NB4 (cell line): ENCODE results near the gene SNRK.

Source experiments
- POLR2A ChIP-seq: IDR thresholded peaks from 2 replicates; pipeline ENCODE4 v1.6.1; 2011; ENCODE audit warnings: mild to moderate bottlenecking; ENCODE audit not compliant: insufficient read length; ENCODE audit errors: extremely low read depth
- TF ChIP-seq, protein P1 (sequence below): IDR thresholded peaks from 2 replicates; pipeline ENCODE4 v1.6.1; 2011; ENCODE audit warnings: low read depth, low read length

DNA sequence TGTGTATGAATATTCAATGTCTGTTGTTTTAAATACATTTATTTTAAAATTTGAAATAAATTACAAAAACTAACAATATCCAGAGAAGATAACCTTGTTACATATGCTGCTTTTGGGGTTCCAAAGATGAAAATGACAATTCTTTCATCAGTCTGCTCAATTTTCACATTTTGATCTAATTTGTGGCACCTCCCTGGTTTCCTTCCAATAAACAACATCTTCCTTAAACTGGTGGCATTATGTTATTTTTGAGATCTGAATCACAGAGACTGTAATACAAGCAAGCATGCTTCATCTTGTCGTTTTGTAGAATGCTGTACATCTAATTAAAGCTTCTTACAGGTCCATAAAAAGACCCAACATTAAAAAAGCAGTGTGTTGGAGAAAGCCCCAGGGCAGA, 2.2 kb upstream of the SNRK start:
- TF ChIP-seq, protein P1, sequence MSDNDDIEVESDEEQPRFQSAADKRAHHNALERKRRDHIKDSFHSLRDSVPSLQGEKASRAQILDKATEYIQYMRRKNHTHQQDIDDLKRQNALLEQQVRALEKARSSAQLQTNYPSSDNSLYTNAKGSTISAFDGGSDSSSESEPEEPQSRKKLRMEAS = no peak
- TF ChIP-seq POLR2A = no peak
